ENCODE measurements around the gene ECHDC1. TPM values are rescaled to one million over a fixed set of nuclear protein-coding genes. Genes with fewer than 3 reads are reported as not detected.

ECHDC1 gene
- total RNA-seq = 10 to 100 TPM; 35.7 to 36.9 TPM

GRCh38 chr6:127342946-127343808 is at the start of gene ECHDC1:
ECHDC1 (minus strand) TSS chr6:127343609; CDS start chr6:127331028, 12,581 bp downstream.

GRCh38 chr6:127266178-127266891 is 77.1 kb downstream of the ECHDC1 start, which contains the start of gene RNF146:
RNF146 (plus strand) TSS chr6:127266864; CDS start chr6:127280339, 13,475 bp downstream.

Other genes starting within 250 kb of the ECHDC1 start
- not detected for gene RSPO3, start 224.9 kb downstream of the ECHDC1 start, total RNA-seq
- 10 to 100 TPM; 23.4 to 26.2 TPM for gene RNF146, start 76.7 kb downstream of the ECHDC1 start, total RNA-seq
- gene KIAA0408, start 115.8 kb upstream of the ECHDC1 start, total RNA-seq = 1 to 10 TPM; 3.4 to 4.1 TPM
- gene C6orf58, start 233.6 kb upstream of the ECHDC1 start, total RNA-seq = not detected